Tibial nerve (tissue), 4 donors: ENCODE measurements around the gene FGB.

Experiments used
- EP300 ChIP-seq, 2 donors: sonication (generic); formaldehyde crosslinking; IDR thresholded peaks; one replicate each; pipeline ENCODE4 v1.6.1; 2017; ENCODE audit warnings: antibody characterized with exemption in 2 of 2, mild to moderate bottlenecking in 1 of 2
- TF ChIP-seq, protein P1 (sequence below), 5 experiments: fragments of 200-600 bp in 3 of 5; fragments of 450-650 bp in 2 of 5; sonication (generic) in 3 of 5; IDR thresholded peaks; one replicate each; pipeline ENCODE4 v1.5.1; 2016 to 2019; ENCODE audit warnings: antibody characterized with exemption in 5 of 5, mild to moderate bottlenecking in 3 of 5, moderate library complexity in 2 of 5

DNA sequence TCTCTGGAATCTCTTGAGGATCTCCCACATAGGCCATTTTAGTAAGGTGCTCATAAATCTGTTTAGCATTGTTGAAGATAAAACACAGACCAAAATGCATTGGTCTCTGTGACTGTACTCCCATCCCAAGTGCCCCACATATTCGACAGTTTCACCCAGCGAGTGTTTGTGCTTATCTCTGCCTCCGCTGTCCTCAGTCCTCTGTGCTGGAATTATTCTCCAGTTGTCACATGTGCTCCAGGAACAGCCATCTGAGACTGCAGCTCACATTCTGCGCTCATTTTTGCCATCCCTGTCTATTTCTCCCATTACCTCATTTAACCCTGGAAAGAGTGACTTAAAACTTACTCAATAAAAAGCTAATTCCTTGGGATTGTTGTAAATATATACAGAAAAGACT lies 43.6 kb upstream of the FGB start:
- TF ChIP-seq, protein P1, sequence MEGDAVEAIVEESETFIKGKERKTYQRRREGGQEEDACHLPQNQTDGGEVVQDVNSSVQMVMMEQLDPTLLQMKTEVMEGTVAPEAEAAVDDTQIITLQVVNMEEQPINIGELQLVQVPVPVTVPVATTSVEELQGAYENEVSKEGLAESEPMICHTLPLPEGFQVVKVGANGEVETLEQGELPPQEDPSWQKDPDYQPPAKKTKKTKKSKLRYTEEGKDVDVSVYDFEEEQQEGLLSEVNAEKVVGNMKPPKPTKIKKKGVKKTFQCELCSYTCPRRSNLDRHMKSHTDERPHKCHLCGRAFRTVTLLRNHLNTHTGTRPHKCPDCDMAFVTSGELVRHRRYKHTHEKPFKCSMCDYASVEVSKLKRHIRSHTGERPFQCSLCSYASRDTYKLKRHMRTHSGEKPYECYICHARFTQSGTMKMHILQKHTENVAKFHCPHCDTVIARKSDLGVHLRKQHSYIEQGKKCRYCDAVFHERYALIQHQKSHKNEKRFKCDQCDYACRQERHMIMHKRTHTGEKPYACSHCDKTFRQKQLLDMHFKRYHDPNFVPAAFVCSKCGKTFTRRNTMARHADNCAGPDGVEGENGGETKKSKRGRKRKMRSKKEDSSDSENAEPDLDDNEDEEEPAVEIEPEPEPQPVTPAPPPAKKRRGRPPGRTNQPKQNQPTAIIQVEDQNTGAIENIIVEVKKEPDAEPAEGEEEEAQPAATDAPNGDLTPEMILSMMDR (IDR thresholded peaks at IDR 0.05): no peak
- TF ChIP-seq EP300 (IDR thresholded peaks at IDR 0.05): no peak
